SU-DHL-6 (cell line): ENCODE results near the gene DEPDC5.

ENCODE experiments used
- CTCF ChIP-seq: fragments of 200-600 bp; sonication (generic); IDR thresholded peaks from one replicate; pipeline ENCODE4 v1.5.1; 2017; ENCODE audit warnings: antibody characterized with exemption, mild to moderate bottlenecking, low read length, moderate library complexity; ENCODE audit not compliant: insufficient read depth, poor library complexity, severe bottlenecking
- EZH2phosphoT487 ChIP-seq: fragments of 200-600 bp; sonication (generic), shearing (Covaris generic); conservative IDR thresholded peaks from 2 replicates; pipeline ENCODE4 v1.6.1; 2018; ENCODE audit warnings: mild to moderate bottlenecking, antibody characterized with exemption, low read length, moderate library complexity, mixed read lengths

- TF ChIP-seq CTCF (no peak), EZH2phosphoT487 (no peak)
Measured at GRCh38 chr22:31909977-31910376, 156.2 kb downstream of the DEPDC5 start.
